IPS-11a (cell line): ENCODE measurements around the gene LAYN.

Source experiments
- H3K4me3 ChIP-seq: one replicate; pipeline ENCODE4 v1.5.1; 2013; ENCODE audit warnings: low read depth, low read length, control low read depth

Gene LAYN

DNA sequence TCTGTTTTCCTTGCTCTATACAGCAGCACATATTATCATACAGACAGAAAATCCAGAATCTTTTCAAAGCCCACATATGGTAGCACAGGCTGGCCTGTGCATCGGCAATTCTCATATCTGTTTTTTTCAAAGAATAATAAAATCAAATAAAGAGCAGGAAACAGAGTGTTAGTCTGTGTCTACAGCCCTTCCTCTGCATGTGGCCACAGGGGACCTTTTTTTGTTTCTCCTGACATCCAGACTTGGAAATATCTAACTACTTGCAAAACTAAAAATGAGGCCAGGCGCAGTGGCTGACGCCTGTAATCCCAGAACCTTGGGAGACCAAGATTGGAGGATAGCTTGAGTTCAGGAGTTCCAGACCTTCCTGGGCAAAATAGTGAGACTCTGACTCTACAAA lies 20.3 kb downstream of the LAYN start:
- H3K4me3 ChIP-seq = no peak overlapping the region

- no peak overlapping the region for H3K4me3 ChIP-seq
Observed at GRCh38 chr11:111561306-111561705, 20.8 kb downstream of the LAYN start.

- H3K4me3 ChIP-seq = no peak overlapping the region
Observed at GRCh38 chr11:111561791-111562325, 21.3 kb downstream of the LAYN start.

DNA sequence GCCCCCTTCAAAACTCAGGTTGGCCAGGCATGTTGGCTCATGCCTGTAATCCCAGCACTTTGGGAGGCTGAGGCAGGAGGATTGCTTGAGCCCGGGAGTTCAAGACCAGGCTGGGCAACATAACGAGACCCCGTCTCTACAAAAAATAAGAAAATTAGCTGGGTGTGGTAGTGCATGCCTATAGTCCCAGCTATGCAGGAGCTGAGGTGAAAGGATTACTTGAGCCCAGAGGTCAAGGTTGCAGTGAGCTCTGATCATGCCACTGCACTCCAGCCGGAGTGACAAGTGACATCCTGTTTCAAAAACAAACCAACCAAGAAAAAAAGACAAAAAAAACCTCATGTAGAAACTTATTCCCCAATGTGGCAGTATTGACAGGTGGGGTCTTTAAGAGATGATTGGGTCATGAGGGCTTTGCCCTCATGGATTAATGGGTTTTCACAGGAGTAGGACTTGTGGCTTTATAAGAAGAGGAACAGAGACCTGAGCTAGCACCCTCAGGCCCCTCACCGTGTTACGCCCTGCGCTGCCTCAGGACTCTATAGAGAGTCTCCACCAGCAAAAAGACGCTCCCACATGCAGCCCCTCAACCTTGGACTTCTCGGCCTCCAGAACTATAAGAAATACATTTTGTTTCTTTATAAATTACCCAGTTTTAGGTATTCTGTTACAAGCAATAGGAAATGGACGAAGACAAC lies 22.3 kb downstream of the LAYN start:
- no peak overlapping the region for H3K4me3 ChIP-seq

- no peak overlapping the region for H3K4me3 ChIP-seq
Observed at GRCh38 chr11:111565114-111565720, 24.7 kb downstream of the LAYN start.

- no peak overlapping the region for H3K4me3 ChIP-seq
Observed at GRCh38 chr11:111566324-111566723, 25.8 kb downstream of the LAYN start.

- H3K4me3 ChIP-seq = no peak overlapping the region
Observed at GRCh38 chr11:111569476-111569875, 29.0 kb downstream of the LAYN start.

- no peak overlapping the region for H3K4me3 ChIP-seq
Observed at GRCh38 chr11:111570796-111571195, 30.3 kb downstream of the LAYN start.

GRCh38 chr11:111571829-111572501 lies 31.4 kb downstream of the LAYN start:
- no peak overlapping the region for H3K4me3 ChIP-seq

- H3K4me3 ChIP-seq = no peak overlapping the region
Observed at GRCh38 chr11:111572581-111572980, 32.1 kb downstream of the LAYN start.

DNA sequence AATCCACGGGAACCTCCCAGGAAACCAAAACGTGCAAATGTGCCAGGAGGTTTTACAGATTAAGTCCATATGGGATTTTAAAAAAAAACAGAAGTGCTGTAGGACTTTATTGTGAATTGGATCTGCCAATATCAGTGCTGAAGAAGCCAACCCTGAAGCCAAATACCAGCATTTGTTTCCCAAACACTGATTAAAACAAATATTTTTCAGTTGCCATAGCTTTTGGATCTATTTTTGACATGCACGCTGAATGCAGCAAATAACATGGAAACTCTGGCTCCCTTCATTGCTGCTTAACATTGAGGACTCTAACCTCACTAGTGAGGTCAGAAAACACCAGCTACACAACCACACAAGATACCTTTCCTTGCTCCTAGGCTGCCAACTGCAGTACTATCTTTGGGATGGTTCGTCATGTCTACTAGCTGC lies 33.3 kb downstream of the LAYN start:
- H3K4me3 ChIP-seq = no peak overlapping the region

DNA sequence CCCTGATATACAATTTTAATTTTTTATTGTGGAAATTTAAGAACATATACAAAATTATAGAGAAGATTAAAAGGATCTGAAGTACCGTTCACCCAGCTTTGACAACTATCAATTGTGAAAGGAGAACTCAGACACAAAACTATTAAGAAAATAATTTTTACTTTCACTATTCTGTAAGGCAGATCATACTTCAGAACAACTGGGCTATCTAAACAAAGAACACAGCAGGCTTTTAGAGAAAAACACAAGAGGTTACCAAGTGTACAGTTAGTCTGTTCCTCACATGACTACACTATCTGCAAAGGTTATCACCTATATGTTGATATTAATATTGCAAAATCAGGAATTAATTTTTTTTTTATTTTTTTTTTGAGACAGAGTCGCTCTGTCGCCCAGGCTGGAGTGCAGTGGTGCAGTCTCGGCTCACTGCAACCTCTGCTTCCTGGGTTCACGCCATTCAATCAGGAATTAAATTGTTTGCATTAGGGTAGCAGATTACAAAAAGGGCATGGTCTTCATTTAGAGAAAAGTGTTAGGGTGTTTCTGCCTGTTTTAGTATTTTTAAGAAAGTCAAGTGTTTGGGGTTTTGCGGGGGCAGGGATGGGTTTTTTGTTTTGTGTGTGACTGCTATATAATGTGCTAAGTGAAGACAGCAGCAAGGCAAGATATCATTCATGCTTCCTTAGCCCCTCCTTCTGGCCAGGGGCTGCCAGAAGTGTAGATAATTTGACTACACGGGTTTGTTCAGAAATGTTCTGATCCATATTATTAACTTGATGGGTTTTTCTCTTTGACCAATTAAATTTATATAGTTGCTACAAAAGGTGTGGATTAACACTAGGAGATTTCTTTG lies 34.1 kb downstream of the LAYN start:
- H3K4me3 ChIP-seq = no peak overlapping the region

DNA sequence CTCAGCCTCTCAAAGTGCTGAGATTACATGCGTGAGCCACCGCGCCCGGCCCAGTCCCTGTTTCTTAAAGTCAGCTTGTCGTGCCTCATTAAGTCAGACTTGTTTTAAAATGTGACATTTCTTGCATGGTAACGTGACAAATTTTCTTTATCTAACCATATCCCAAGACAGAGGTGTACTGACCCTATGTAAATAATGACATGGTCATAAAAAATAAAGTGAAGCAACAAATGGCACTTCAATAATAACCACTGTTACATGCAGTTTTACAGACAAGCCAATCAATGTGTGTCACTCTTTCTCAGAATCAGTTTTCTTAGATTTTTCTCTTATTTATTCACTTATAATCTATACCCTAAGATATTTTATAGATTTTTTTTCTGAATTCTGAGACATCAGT lies 35.2 kb downstream of the LAYN start:
- no peak overlapping the region for H3K4me3 ChIP-seq

GRCh38 chr11:111577821-111578220 lies 37.3 kb downstream of the LAYN start:
- no peak overlapping the region for H3K4me3 ChIP-seq

DNA sequence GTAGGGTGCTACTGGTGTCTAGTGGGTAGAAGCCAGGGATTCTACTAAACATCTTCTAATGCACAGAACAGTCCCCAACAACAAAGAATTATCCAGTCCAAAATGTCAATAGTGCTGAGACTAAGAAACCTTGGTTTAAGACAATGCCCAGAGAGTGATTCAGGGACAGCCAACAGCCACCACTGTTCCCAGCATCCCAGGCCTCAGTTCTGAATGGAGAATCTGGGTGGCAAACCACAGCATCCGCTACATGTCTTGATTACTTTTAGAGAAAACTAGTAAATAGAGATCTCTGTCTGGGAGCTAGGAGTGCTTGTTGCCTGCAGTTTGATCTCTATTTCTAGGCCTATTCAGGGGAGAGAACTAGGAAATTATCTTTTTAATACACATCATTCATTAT lies 40.8 kb downstream of the LAYN start:
- no peak overlapping the region for H3K4me3 ChIP-seq

- no peak overlapping the region for H3K4me3 ChIP-seq
Observed at GRCh38 chr11:111582163-111582562, 41.6 kb downstream of the LAYN start.

- no peak overlapping the region for H3K4me3 ChIP-seq
Observed at GRCh38 chr11:111582881-111583280, 42.4 kb downstream of the LAYN start.

DNA sequence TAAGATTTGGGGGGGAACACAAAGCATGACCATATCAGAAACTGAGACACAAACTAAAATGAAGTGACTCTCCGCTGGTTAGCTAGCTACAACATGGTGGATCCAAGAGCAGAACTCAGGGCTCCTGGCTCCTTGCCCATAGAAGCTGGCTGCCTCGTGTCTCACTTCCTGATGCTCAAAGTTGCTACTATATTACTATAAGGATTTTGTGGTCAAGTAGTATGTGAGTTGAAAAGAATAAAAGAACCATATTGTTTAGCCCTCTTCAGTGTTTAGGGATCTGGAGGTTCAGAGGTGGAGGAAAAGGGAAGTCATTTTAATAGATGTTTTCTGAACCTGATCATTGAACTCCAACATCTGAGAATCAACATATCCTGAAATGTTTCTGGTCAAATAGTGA lies 44.9 kb downstream of the LAYN start:
- no peak overlapping the region for H3K4me3 ChIP-seq

DNA sequence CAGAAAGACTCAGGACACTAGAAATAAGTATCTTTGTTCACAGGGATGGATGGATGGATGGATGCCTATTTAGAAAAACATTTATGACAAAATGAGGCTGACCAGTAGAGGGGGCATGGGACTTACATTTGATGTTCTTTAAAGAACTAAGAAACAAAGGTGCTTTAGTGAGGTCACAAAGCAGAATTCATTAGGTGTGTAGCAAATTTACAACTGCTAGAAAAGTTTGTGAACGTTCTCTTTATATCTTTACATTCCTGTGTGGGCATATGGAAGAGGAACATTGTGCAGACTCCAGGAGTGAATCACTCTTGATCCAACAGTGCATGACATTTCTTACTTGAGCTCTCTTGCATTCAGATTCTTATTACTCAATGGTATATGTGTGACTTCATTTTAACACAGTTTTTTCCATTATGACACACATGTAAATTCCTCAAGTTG lies 45.9 kb downstream of the LAYN start:
- no peak overlapping the region for H3K4me3 ChIP-seq

DNA sequence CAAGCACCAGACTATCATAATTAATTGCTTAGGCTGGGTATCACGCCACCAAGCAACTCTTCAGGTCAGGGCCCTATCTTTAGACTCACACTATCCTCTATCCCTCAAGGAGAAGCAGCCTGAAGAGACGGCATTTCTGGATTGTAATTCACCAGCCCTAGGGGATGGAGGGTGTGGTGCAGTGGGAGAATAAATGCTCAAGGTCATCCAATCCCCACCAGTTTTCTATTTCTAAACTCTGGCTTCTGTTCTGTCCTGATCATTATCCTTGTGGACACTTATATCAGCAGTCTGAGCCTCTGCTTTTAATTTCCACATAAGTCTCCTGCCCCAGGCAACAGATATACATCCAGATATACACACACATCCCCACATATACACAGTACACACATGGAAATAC lies 48.6 kb downstream of the LAYN start:
- H3K4me3 ChIP-seq = no peak overlapping the region

DNA sequence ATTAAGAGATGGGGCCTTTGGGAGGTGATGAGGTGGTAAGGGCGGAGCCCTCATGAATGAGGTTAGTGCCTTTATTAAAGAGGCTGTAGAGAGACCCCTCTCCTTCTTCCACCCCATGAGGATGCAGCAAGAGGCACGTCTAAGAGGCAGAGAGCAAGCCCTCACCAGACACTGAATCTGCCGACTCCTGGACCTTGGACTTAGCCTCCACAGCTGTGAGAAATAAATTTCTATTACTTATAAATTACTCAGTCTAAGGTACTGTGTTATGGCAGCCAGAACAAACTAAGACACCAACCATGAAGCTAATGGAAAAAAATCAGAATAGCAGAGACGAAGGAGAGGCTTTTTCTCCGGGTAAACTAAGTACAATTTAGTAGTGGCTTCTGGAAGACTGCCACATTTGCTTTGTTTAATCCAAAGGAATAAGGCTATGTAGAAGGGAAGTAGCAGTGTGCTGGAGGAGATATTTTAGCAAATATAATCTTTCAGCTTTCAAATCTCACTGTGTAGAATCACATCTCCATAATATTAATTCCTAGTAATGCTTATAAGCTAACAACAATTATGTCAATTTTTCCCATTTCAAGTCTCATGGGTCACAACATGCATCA lies 49.5 kb downstream of the LAYN start:
- no peak overlapping the region for H3K4me3 ChIP-seq
